T47D (cell line): ENCODE measurements around the gene GSPT1.

Experiments
- DNase-seq, 2 experiments: peaks; one replicate each; pipeline versions ENCODE4 v3.0.0 to v3.0.0-alpha.2; 2011 to 2012; ENCODE audit warnings: low read depth in 1 of 2, low spot score in 1 of 2
- JUND ChIP-seq: IDR thresholded peaks from 2 replicates; pipeline ENCODE4 v1.6.1; 2012; ENCODE audit warnings: low read depth
- in situ Hi-C: cut with HindIII; loops from 2 replicates; pipeline ENCODE4 v1.10.0; 2016; ENCODE audit warnings: low sequenced_read_pairs, low pct_unique_long_range_greater_than_20kb

GSPT1 gene

GRCh38 chr16:11901091-11901490, 14.7 kb downstream of the GSPT1 start:
- no peak for DNase-seq
- in situ Hi-C loops = no loop called here

GRCh38 chr16:11896486-11897176, 19.1 kb downstream of the GSPT1 start:
- no peak for DNase-seq

More at GRCh38 chr16:11901091-11901490, 14.7 kb downstream of the GSPT1 start:
- TF ChIP-seq JUND = no peak

GRCh38 chr16:11893571-11893970, 22.2 kb downstream of the GSPT1 start:
- in situ Hi-C loops = no loop called here
- TF ChIP-seq JUND = no peak

More at GRCh38 chr16:11896486-11897176, 19.1 kb downstream of the GSPT1 start:
- in situ Hi-C loops = no loop called here
- TF ChIP-seq JUND = no peak

GRCh38 chr16:11892761-11893160, 23.0 kb downstream of the GSPT1 start:
- in situ Hi-C loops = no loop called here
- DNase-seq = no peak
- no peak for TF ChIP-seq JUND

More at GRCh38 chr16:11893571-11893970, 22.2 kb downstream of the GSPT1 start:
- DNase-seq = no peak

GRCh38 chr16:11890231-11890965, 25.4 kb downstream of the GSPT1 start:
- no peak for TF ChIP-seq JUND
- in situ Hi-C loops = no loop called here
- no peak for DNase-seq

- no peak for TF ChIP-seq JUND
- in situ Hi-C loops = no loop called here
- DNase-seq = no peak
Observed at GRCh38 chr16:11886881-11887280, 28.9 kb downstream of the GSPT1 start.

GRCh38 chr16:11884035-11884434, 31.7 kb downstream of the GSPT1 start:
- no peak for TF ChIP-seq JUND
- in situ Hi-C loops = no loop called here
- no peak for DNase-seq

GRCh38 chr16:11880007-11880406, 35.7 kb downstream of the GSPT1 start:
- no peak for DNase-seq
- TF ChIP-seq JUND = no peak
- in situ Hi-C loops = no loop called here

- no peak for TF ChIP-seq JUND
- DNase-seq = no peak
- in situ Hi-C loops = no loop called here
Observed at GRCh38 chr16:11877374-11877773, 38.4 kb downstream of the GSPT1 start.

GRCh38 chr16:11876306-11876705, 39.5 kb downstream of the GSPT1 start:
- no peak for DNase-seq
- no peak for TF ChIP-seq JUND
- in situ Hi-C loops = no loop called here

GRCh38 chr16:11875721-11876120, 40.0 kb downstream of the GSPT1 start:
- in situ Hi-C loops = no loop called here
- TF ChIP-seq JUND = no peak
- no peak for DNase-seq

GRCh38 chr16:11871193-11871592, 44.6 kb downstream of the GSPT1 start:
- DNase-seq = peak in 1 of 2 experiments; percentile 24
- TF ChIP-seq JUND = no peak

GRCh38 chr16:11870399-11870798, 45.4 kb downstream of the GSPT1 start:
- in situ Hi-C loops = no loop called here
- DNase-seq = no peak
- no peak for TF ChIP-seq JUND

More at GRCh38 chr16:11871193-11871592, 44.6 kb downstream of the GSPT1 start:
- in situ Hi-C loops = no loop called here
